Stimulated activated CD4-positive, alpha-beta T cell treated with anti-CD3 and anti-CD28 coated beads, Interleukin-15, amount 100 ng/mL, for 24 hours (primary cell): Measurements from ENCODE around the gene KRT84.
A peak's percentile ranks its signal among the peaks of the same experiment; 100 is the strongest.
"Not testable (repeated sequence)": the region's sequence is repeated elsewhere in the genome, so short reads cannot be mapped to it uniquely, and the experiment has no call there.

Experiments
- DNase-seq: peaks from one replicate; pipeline ENCODE4 v3.0.0-alpha.2; 2020

Gene KRT84

GRCh38 chr12:52410589-52411248, 25.3 kb upstream of the KRT84 start:
- not testable (repeated sequence) for DNase-seq

- no peak for DNase-seq
Observed at GRCh38 chr12:52407918-52408317, 22.5 kb upstream of the KRT84 start.

GRCh38 chr12:52405922-52406385, 20.5 kb upstream of the KRT84 start, which contains the start of gene KRT82:
TSS of gene KRT82 (minus strand) at chr12:52406335. CDS start at chr12:52406277, 58 bp downstream.
- DNase-seq = no peak

GRCh38 chr12:52404951-52405350, 19.5 kb upstream of the KRT84 start:
- no peak for DNase-seq

GRCh38 chr12:52403561-52403960, 18.1 kb upstream of the KRT84 start:
- DNase-seq = no peak

GRCh38 chr12:52402873-52403540, 17.6 kb upstream of the KRT84 start:
- no peak for DNase-seq

- DNase-seq = no peak
Observed at GRCh38 chr12:52402377-52402776, 16.9 kb upstream of the KRT84 start.

- DNase-seq = no peak
Observed at GRCh38 chr12:52401926-52402325, 16.5 kb upstream of the KRT84 start.

GRCh38 chr12:52401526-52401925, 16.1 kb upstream of the KRT84 start:
- DNase-seq = no peak

- no peak for DNase-seq
Observed at GRCh38 chr12:52400906-52401305, 15.5 kb upstream of the KRT84 start.

GRCh38 chr12:52399756-52400155, 14.3 kb upstream of the KRT84 start:
- no peak for DNase-seq

GRCh38 chr12:52398176-52398575, 12.7 kb upstream of the KRT84 start:
- DNase-seq = no peak

- no peak for DNase-seq
Observed at GRCh38 chr12:52396656-52397055, 11.2 kb upstream of the KRT84 start.

GRCh38 chr12:52395761-52396434, 10.4 kb upstream of the KRT84 start:
- peak; percentile 21 for DNase-seq

- no peak for DNase-seq
Observed at GRCh38 chr12:52394836-52395405, 9.5 kb upstream of the KRT84 start.

- no peak for DNase-seq
Observed at GRCh38 chr12:52392465-52393007, 7.1 kb upstream of the KRT84 start.

GRCh38 chr12:52391618-52392002, 6.2 kb upstream of the KRT84 start:
- DNase-seq = no peak

- peak; percentile 15 for DNase-seq
Observed at GRCh38 chr12:52390739-52391617, 5.5 kb upstream of the KRT84 start.

- no peak for DNase-seq
Observed at GRCh38 chr12:52389313-52390207, 4.1 kb upstream of the KRT84 start.

GRCh38 chr12:52387859-52388258, 2.4 kb upstream of the KRT84 start:
- no peak for DNase-seq

GRCh38 chr12:52383331-52383730, 2.1 kb downstream of the KRT84 start:
- DNase-seq = no peak
